Testis (tissue), 2 donors: ENCODE measurements around the gene RAD23A.

Experiments used
- CTCF ChIP-seq, 3 experiments: fragments of 450-650 bp in 2 of 3; fragments of 200-600 bp in 1 of 3; sonication (generic) in 1 of 3; IDR thresholded peaks; one replicate each; pipeline ENCODE4 v1.5.1; 2016 to 2019; ENCODE audit warnings: antibody characterized with exemption in 3 of 3, mild to moderate bottlenecking in 2 of 3, moderate library complexity in 1 of 3
- POLR2A ChIP-seq: fragments of 450-650 bp; IDR thresholded peaks from one replicate; pipeline ENCODE4 v1.6.1; 2017; ENCODE audit warnings: antibody characterized with exemption, mild to moderate bottlenecking, moderate library complexity

GRCh38 chr19:12912571-12912970 lies 33.1 kb upstream of the RAD23A start:
- TF ChIP-seq CTCF (IDR thresholded peaks at IDR 0.05) (no peak), POLR2A (no peak)
